ENCODE measurements around the gene TNS2. TPM values are rescaled to one million over a fixed set of nuclear protein-coding genes. Genes with fewer than 3 reads are reported as not detected.
"Not testable (repeated sequence)": the region's sequence is repeated elsewhere in the genome, so short reads cannot be mapped to it uniquely, and the experiment has no call there.

TNS2 gene
- total RNA-seq, 6 donors from 2014 or later: 99.1 to 703 (median 197) TPM

GRCh38 chr12:53107122-53107521 lies 57.3 kb downstream of the TNS2 start:
- TF ChIP-seq EP300 (IDR thresholded peaks at IDR 0.05) (no peak), POLR2A (IDR thresholded peaks at IDR 0.05) (no peak), POLR2AphosphoS5 (IDR thresholded peaks at IDR 0.05) (no peak), CTCF (IDR thresholded peaks at IDR 0.05) (no peak)
- DNase-seq (no peak), ATAC-seq (ENCODE audit: low FRiP score in 2 of 2) (no peak)
- Histone ChIP-seq H3K9me3 (no peaks in the 10 kb centered on the region), H3K4me3 (no peak overlapping the region), H3K27me3 (no peaks in the 10 kb centered on the region), H3K27ac (no peak overlapping the region), H3K36me3 (no peaks in the 10 kb centered on the region), H3K4me1 (peaks cover 0 to 10% (median 4%) of the 10 kb centered on the region in 4 donors)
- WGBS, 2 donors: 62 to 65% methylated on average over 7 of the region's 7 CpGs

- H3K27me3 ChIP-seq; H3K36me3 ChIP-seq; ATAC-seq (ENCODE audit: low FRiP score in 2 of 2); H3K4me3 ChIP-seq; DNase-seq; H3K9me3 ChIP-seq; H3K4me1 ChIP-seq; H3K27ac ChIP-seq: not testable (repeated sequence)
- WGBS, 2 donors: 79 to 90% methylated on average over 7 of the region's 7 CpGs
Observed at GRCh38 chr12:53112431-53112830, 62.6 kb downstream of the TNS2 start.

- 91% methylated on average over 9 to 12 of the region's 12 CpGs for WGBS, 2 donors
- Histone ChIP-seq H3K36me3 (no peaks in the 10 kb centered on the region), H3K9me3 (no peaks in the 10 kb centered on the region), H3K4me3 (no peak overlapping the region), H3K27me3 (no peaks in the 10 kb centered on the region), H3K4me1 (no peaks in the 10 kb centered on the region), H3K27ac (no peak overlapping the region)
- no peak for ATAC-seq (ENCODE audit: low FRiP score in 2 of 2)
- no peak for DNase-seq
- no peak for TF ChIP-seq POLR2AphosphoS5 (IDR thresholded peaks at IDR 0.05)
- no peak for TF ChIP-seq POLR2A (IDR thresholded peaks at IDR 0.05)
- TF ChIP-seq CTCF (IDR thresholded peaks at IDR 0.05): no peak
- TF ChIP-seq EP300 (IDR thresholded peaks at IDR 0.05): no peak
Observed at GRCh38 chr12:53113136-53113705, 63.4 kb downstream of the TNS2 start.

- H3K27ac ChIP-seq: no peak overlapping the region
- H3K36me3 ChIP-seq: no peaks in the 10 kb centered on the region
- no peaks in the 10 kb centered on the region for H3K4me1 ChIP-seq
- no peaks in the 10 kb centered on the region for H3K9me3 ChIP-seq
- no peaks in the 10 kb centered on the region for H3K27me3 ChIP-seq
- TF ChIP-seq CTCF (IDR thresholded peaks at IDR 0.05) (no peak), POLR2AphosphoS5 (IDR thresholded peaks at IDR 0.05) (no peak), EP300 (IDR thresholded peaks at IDR 0.05) (no peak), POLR2A (IDR thresholded peaks at IDR 0.05) (no peak)
- no peak overlapping the region for H3K4me3 ChIP-seq
- DNase-seq (no peak), ATAC-seq (ENCODE audit: low FRiP score in 2 of 2) (no peak)
Observed at GRCh38 chr12:53113951-53114350, 64.1 kb downstream of the TNS2 start.

Small RNA genes within 50 kb of the gene (small RNA-seq; reads per million reads assigned to genes)
- 0 to 0.22 (median 0) reads per million in 4 donors for gene MIR6757

Other genes with a start within 250 kb of the TNS2 start
- 10 to 100 TPM in 4 of 6 donors, 1 to 10 TPM in 2; 2.1 to 36.1 (median 15.1) TPM for gene KRT4, start 235.9 kb upstream of the TNS2 start, total RNA-seq
- gene KRT79, start 215.8 kb upstream of the TNS2 start, total RNA-seq: 1 to 10 TPM in 3 of 6 donors, under 1 TPM in 1, not detected in 2; 0.30 to 8.9 (median 1.3) TPM
- gene KRT78, start 201.1 kb upstream of the TNS2 start, total RNA-seq: under 1 TPM in 2 of 6 donors, not detected in 4; 0.13 to 0.30 TPM
- 1,000 to 10,000 TPM in 1 of 6 donors, 100 to 1,000 TPM in 4, 10 to 100 TPM in 1; 90.1 to 1,458 (median 358) TPM for gene KRT8, start 145.0 kb upstream of the TNS2 start, total RNA-seq
- 1,000 to 10,000 TPM in 1 of 6 donors, 100 to 1,000 TPM in 4, 10 to 100 TPM in 1; 99.5 to 1,221 (median 355) TPM for gene KRT18, start 100.9 kb upstream of the TNS2 start, total RNA-seq
- gene EIF4B, start 43.6 kb upstream of the TNS2 start, total RNA-seq: 100 to 1,000 TPM; 222 to 451 (median 363) TPM
- gene SPRYD3, start 29.3 kb downstream of the TNS2 start, total RNA-seq: 10 to 100 TPM; 34.8 to 53.3 (median 46.7) TPM
- gene IGFBP6, start 47.6 kb downstream of the TNS2 start, total RNA-seq: 100 to 1,000 TPM in 1 of 6 donors, 10 to 100 TPM in 5; 12.6 to 112 (median 48.9) TPM
- 1 to 10 TPM in 1 of 6 donors, under 1 TPM in 2, not detected in 3; 0.11 to 3.1 (median 0.13) TPM for gene SOAT2, start 53.4 kb downstream of the TNS2 start, total RNA-seq
- 10 to 100 TPM in 5 of 6 donors, 1 to 10 TPM in 1; 9.6 to 52.4 (median 24.0) TPM for gene ZNF740, start 130.7 kb downstream of the TNS2 start, total RNA-seq
- 100 to 1,000 TPM in 1 of 6 donors, 10 to 100 TPM in 5; 19.8 to 164 (median 28.6) TPM for gene CSAD, start 130.9 kb downstream of the TNS2 start, total RNA-seq
- 10 to 100 TPM in 1 of 6 donors, 1 to 10 TPM in 5; 3.1 to 12.9 (median 4.7) TPM for gene ITGB7, start 157.2 kb downstream of the TNS2 start, total RNA-seq
- 10 to 100 TPM; 21.2 to 43.0 (median 32.1) TPM for gene RARG, start 182.1 kb downstream of the TNS2 start, total RNA-seq
- gene ESPL1, start 218.2 kb downstream of the TNS2 start, total RNA-seq: 1 to 10 TPM; 1.5 to 5.3 (median 2.1) TPM
- gene PFDN5, start 245.5 kb downstream of the TNS2 start, total RNA-seq: 100 to 1,000 TPM; 374 to 580 (median 445) TPM
- 10 to 100 TPM; 29.1 to 50.7 (median 34.8) TPM for gene MYG1, start 249.6 kb downstream of the TNS2 start, total RNA-seq

Data from upper lobe of left lung (tissue), 6 donors.